ENCODE measurements around the gene CRNN.

CRNN gene

DNA sequence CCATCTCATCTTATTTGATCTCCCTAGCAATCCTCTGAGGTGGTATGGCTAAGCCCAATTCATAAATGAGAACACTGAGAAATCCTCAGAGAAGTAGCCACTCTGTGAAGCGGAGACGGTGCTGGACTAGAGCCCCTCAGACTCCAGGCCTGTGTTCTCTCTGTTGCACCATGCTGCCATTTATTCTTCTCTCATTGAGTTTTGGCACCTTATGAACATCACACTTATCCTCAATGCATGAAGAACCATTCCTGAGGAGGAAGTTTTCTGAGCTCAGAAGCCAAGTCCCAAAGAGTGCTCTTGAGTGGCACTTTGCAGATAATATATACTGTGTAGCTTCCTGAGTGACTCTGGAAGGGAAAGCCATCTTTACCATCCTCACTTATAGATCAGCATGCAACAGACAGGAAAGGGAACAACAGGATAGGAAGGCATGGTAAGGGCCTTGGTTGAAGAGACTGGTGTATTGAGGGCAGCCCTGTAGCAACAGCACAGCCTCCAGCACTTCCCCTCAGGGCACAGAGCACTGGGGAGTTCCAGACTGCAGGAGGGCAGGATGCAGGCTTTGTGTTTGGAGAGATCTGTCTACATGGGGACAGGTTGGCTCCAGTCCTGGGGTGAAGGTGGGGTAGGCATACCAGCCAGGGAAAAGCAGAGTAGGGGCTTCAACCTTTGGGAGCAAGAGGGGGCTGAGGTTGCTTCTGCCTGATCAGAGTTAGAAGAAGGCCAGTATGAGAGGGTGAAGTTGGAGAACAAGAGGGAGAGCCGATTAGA lies 1.6 kb upstream of the CRNN start:
- no peak for DNase-seq

DNA sequence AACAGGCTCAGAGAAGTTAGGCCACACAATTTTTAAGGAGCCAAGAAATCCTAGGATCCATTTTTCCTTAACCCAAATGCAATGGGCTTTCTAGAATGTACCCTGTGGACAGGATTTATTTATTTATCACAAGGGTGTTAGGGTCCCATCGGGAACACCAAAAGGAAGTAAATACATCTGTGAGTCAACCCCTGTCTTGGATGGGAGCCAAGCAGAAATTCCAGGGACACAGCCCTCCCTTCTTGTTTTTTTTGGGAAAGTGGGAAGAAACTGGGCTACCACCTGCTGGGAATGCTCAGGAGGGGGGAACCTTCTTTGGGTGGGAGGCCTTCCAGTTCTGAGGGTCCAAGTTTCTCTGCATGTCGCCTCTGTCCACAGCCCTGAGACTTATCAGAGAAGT lies 1.3 kb downstream of the CRNN start:
- no peak for DNase-seq

DNA sequence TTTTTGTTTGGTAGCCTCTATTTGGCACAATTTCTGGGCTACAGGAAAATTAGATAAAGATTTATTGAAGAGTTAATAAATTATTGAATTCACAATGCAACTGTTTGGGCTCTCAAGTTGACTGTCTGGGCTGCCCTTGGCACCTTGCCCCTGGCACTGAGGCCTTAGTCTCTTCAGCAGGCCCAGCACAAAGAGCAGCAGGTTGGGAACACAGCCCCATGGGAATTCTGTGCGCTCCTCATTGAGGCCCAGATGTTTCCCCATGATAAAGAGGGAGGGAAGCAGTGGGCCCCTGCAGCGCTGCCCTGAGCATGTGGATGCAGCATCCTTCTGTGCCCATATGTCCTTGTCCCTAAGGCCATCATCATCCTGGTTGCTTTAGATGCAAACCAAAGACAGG lies 2.9 kb downstream of the CRNN start:
- DNase-seq: no peak

DNA sequence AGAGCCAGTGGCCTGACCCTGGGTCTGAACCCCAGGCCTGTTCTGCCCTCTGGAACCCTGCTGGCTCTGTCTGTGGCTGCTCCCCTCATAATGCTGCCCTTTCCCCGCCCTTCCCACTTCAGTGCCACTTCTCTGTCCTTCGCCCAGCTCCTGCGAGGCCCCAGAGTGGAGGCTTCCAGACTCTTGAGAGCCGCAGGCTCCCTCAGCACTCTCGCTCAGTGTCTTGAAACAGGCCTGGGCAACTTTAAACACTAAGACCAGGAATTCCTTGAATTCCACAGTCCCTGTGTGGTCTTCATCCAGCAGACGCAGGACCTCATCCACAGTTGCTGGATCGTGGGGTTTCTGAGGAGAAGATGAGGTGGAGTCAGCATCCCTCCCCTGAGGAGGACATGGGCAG lies 3.5 kb downstream of the CRNN start:
- no peak for DNase-seq

DNA sequence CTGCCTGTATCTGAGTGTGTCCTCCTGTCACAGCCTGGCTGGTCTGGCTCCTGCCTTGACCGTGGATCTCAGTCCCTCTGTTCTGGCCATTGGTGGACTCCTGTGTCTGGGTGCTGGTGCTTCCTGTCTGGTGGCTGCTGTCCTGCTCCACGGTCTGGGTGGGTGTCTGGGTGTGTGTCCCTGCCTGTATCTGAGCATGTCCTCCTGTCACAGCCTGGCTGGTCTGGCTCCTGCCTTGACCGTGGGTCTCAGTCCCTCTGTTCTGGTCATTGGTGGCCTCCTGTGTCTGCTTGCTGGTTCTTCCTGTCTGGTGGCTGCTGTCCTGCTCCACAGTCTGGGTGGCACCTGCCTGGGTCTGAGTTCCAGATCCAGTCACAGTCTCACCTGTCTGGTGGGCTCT lies 4.0 kb downstream of the CRNN start:
- DNase-seq: no peak

DNA sequence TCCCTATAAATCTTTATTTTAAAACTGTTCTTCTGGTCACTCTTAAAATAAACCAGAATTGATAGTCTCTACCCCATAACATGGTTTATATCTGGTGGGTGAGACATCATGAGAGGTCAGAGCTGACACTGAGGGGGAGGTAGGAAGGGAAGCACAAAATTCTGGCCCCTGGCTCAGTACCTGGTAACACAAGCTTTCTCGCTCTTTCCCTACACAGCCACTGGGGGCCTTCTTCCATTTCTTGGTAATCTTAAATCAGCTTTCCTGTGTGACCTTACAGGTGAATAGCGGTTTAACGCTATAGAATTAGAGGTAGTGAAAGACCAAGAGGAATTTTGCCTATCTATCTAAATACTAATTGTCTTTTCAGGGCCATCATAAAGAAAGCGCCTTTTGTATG lies 5.4 kb downstream of the CRNN start:
- no peak for DNase-seq

DNA sequence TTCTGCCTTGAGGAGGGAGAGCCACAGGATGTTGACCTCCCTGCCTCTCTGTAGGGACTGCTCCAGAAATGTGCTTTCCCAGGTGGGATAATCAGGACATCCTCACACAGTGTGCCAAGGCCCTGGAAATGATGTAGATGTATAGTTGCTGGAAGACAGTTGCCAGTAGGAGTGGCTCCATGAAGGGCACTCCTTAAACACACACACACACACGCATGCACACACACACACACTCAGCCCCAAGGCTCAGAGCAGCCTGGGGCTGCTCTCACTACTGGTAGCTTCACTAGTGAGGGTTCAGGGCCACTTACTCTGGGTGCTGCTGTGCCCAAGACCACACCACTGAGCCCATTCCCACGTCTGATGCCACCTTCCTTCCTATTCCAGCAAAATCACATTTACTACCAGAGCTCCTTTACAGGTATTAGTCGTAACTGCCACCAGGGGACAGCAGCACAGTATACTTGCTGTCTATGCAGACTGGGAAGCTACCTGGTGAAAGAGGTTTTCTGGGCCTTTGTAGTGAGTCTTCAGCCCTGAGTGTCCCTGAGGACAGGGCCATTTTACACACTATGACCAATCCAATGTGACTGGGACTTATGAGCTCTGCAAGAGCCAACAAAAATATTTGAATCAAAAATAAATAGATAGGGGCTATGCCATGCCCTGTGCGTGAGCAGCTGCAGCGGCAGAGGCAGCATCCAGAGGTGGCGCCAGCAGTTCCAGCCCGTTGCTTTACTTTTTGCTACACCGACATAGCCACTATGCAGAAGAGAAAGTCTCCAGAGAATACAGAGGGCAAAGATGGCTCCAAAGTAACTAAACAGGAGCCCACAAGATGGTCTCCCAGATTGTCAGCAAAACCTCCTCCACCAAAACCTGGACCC lies 15.0 kb downstream of the CRNN start:
- DNase-seq: no peak

DNA sequence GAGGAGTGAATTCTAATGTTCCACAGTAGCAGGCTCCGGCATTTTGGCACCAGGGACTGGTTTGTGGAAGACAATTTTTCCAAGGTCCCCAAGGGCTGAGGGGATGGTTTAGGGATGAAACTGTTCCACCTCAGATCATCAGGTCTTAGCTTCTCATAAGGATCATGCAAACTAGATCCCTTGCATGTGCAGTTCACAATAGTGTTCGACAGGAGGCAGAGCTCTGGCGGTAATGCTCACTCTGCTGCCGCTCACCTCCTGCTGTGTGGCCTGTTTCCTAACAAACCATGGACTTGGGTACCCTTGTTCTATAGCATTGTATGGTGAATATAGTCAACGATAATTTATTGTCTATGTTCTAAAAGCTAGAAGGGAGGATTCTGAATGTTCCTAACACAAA lies 16.6 kb downstream of the CRNN start:
- DNase-seq: no peak

DNA sequence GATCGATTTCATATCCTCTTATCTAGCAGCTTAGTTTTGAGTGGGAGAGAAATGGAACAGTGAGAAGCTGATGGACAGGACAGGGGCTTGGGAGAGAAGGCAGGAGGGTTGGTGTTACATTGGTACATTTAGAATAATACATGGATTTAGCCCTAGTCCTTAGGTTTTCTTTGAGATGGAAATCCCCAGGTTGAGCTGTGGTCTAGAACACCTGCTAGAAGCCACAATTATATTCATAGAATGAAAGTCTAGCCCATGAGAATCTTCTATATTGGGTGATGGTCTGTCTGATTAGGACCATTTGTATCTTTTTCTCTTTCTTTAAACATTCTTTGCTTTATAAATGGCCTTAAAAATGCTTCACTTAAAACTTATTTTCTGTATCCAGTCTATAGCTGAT lies 19.9 kb downstream of the CRNN start:
- no peak for DNase-seq

DNA sequence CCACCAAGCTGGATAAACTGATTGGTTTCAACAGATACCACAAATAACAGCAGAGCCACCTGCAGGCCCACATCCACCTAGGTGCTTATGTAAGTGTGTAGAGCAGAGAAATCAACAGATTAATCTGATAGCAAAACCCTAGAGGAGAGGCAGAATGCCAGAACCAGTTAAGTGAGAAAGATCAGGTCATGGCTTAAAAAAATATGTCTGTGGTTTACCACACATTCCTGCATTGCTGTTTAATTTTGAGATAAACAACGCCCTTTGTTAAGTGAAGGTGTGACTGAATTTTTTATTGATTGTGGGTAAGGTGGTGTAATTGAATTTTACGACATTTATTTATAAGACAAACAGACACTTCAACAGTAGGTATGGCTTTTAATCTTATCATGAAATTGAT lies 21.2 kb downstream of the CRNN start:
- DNase-seq: no peak

DNA sequence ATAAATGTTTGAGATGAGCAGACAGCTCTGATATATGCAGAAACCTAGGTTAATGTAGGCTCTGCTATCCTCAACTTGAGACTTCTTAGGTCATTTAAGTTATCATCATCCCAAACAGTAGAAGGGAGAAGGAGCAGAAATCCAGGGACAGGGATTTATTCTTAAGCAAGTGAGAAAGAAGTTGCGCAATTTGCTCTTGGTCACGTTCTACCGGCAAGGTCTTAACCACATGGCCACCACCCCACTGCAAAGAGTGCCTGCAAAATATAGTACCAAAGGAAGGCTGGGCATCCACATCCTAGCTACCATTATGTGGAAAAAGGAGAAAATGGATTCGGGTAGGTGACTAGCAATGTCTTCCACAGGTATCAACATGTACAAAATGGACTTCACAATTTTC lies 25.2 kb downstream of the CRNN start:
- no peak for DNase-seq

DNA sequence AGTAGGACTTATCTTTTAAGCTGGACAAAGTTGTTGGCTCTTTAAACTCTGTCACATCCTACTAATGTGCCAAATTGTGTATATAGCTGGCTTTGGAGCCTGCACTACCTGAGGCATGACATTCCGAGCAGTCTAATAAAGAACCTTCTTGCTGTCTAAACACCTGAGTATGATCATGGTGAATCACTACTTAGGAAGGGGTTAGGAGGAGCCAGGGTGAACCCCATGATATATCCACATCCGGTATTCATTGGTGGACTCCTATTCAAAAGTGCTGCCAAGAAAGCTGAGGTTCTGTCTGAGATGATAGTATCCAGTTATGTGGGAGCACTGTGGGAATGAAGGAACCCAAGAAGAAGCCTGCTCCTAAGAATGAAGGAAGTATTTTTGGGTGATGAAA lies 27.1 kb downstream of the CRNN start:
- DNase-seq: no peak

DNA sequence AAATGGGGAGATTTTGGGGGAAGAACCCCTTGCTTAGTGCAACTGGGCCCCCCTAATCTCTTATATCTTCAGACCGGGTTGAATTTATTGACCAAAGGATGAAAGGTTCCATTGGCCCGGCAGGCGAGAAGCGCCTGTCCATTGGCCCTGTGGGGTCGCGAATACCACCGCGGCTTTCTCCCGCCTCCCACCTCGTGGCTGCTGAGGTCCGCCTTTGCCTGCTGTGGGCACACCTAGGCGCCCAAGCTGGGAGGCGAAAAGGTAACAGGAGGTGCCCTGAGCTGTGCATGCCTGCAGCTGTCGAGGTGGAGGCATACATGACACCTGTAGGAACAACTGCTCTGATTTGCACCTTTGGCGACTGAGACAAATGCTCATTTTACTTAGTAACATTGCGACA lies 33.1 kb downstream of the CRNN start:
- DNase-seq: no peak

DNA sequence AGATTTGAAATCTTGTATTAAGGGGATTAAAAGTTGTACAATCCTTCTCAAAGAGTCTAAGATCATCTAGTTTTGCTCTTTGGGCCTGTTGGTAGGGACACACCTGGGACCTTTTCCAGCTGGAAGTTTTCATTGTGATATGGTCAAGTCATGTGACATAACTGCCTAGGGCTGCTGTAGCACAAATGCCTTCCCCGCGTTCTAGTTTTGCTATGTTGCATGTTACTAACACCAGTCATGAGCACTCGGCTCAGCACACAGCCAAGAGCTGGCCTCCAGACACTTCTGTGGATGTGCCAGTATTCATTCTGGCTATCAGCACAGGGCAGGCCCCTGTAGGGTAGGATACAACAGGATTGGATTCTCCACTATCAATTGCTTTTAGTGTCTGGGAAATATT lies 39.6 kb downstream of the CRNN start:
- no peak for DNase-seq

DNA sequence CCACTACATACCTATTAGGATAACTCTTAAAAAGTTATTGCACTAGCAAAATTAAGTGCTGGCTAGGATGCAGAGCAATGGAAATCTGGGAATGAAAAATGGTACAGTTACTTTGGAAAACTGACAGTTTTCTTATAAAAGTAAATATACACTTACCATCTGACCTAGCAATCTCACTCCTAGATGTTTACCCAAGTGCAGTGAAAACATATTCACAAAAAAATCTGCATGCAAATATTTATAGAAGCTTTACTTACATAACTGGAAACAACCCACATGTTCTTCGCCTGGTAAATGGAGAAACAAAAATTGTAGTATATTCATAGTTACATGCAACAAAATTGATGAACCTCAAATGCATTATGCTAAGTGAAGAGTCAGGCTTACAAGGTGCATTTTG lies 41.4 kb downstream of the CRNN start:
- no peak for DNase-seq

DNA sequence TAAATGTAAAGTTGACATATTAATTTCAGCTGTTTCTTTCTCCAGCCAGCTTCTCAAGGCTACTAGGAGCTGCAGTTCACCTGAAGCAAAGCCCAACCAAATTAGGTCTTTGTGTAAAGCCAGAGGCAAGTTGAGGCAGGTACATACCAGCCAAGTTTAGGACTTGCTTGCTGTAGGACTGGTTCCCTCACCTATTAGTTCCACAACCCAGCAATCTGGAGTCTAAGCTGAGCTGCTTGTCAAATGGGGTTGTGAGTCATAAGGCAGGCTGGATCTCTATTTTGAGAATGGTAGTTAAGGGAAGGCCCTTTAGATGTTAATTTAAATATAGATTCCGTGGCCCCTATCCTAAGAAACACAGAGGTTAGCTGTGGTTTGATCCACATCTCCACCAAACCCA lies 46.6 kb downstream of the CRNN start:
- no peak for DNase-seq

DNA sequence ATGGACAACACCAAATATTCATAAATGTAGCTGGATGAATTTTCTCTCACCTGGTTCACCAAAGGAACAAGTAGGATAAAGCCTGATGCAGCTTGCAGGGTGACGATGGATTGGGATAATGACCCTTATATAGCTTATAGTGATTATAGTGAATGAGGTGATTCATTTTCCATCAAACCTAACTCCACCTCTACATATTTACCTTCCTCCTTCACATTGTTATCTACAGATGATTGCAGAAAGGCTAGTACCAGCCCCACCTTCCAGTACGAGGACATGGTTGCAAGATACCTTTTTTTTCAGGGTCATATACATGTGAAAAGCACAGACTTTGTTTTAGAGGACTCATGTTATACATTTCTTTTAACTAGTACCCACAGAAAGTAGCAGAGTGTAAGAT lies 54.2 kb downstream of the CRNN start, which contains the start of gene FLG2:
TSS of gene FLG2 (minus strand) at position 101 of the 400 bp plus-strand sequence. CDS start 1,122 bp downstream, outside the sequence.
- DNase-seq: no peak
